Stimulated activated CD8-positive, alpha-beta memory T cell treated with anti-CD3 and anti-CD28 coated beads, Interleukin-7, amount 100 ng/mL, for 1 hour (primary cell): ENCODE data around the gene FGFR2.

Experiments used
- DNase-seq, 2 donors: peaks; one replicate each; pipeline ENCODE4 v3.0.0-alpha.2; 2020; ENCODE audit warnings: low read depth in 2 of 2

The FGFR2 gene

DNA sequence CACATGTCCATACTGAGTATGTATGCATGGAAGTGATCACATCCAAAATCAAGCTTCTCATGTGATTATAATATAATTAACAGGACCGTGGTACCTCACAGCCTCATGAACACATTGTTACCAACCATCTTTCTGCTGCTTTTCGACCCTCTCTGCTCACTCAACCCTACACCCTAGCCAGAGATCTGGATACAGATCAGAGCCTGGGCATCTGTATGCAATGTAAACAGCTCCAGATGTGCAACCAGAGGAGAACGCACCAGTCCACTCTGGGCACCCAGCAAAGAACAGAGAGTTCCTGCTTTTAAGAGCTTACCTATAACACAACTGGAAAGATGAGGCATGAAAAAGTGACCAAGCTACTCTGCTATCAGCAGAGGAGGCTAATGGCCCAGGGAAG is 145.1 kb downstream of the FGFR2 start:
- DNase-seq = no peak

DNA sequence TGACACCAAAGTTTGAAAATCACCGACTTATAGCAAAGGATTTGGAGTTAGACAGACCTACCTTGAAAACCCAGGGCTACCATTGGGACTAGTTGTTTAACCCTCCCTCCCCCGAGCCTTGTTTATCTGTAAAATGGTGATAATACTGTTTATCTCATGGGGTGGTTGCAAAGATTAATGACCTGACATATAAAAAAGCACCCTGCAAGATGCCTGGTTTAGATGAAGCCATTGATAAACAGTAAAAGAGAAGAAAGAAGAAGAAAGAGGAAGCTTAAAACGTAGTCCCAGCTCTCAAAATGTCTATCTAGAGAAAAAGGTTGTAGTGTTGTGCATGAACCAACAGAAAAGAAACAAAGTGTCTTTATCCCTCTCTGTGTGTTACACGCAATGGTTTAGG is 145.7 kb downstream of the FGFR2 start:
- no peak for DNase-seq

DNA sequence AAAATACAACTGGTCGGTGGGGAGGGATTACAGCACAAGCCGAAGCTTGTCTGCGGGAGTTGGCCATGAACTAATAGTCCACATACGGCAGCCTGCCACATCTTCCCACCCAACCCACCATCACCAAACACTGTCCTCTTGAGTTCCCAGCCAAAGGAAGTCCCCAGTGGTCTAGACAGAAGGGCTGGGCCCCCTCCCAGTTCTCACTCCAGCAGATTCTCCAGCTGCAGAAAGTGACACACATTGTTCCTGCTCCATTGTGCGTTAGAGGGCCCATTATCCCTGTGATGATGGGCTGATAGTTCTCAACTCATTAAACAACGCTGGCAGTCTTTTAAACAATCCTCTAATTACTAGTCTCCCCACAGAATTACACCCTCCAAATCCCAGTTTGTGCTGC is 148.0 kb downstream of the FGFR2 start:
- DNase-seq = no peak

DNA sequence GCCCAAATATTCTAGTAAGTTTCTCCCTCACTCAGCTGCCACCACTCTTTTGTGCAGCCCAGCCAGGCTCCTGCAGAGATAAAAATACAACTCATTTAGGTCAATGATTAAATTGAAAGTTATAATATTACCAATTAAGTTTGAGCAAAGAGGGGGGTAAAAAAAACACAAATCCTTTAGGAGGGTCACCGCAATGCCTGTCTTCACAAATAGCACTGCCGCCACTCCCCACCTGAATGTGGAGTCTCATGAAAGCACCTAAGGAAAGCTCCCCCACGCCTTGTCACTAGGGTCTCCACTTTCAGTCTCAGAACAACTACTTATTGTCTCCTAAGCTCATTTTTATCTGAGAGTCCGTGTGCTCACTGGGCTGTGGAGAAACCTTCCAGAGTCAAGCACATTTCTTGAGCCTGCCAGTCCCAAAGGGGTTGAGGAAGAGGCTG is 148.7 kb downstream of the FGFR2 start:
- no peak for DNase-seq

DNA sequence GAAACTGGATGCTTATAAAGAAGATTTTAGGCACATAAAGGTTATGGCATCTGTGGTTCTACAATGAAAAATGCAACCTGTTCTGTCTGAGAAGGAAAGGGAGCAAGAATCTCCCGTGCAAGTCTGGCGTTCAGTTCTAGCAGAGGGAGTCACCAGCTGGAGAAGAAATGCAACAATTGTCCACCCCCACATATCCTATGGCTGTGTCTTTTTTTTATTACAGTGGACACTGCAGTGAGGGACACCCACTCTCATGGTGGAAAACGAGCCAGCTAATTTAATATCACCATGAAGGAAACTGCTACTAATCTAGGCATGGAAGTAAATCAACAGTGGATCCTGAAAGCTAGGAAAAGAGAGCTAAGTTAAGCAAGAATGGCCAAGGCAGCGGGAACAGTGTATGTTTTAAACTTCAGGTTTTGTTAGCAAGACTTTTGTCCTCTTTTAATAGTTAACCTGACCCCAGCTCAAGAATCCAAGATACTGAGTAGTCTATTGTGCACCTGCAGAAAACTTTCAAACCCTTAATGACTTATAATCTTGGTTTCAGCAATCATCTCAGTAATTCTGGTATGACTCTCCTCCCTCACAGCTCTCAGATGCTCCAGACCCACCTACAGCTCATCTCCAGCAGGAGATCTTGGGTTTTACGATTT is 149.3 kb downstream of the FGFR2 start:
- no peak for DNase-seq

DNA sequence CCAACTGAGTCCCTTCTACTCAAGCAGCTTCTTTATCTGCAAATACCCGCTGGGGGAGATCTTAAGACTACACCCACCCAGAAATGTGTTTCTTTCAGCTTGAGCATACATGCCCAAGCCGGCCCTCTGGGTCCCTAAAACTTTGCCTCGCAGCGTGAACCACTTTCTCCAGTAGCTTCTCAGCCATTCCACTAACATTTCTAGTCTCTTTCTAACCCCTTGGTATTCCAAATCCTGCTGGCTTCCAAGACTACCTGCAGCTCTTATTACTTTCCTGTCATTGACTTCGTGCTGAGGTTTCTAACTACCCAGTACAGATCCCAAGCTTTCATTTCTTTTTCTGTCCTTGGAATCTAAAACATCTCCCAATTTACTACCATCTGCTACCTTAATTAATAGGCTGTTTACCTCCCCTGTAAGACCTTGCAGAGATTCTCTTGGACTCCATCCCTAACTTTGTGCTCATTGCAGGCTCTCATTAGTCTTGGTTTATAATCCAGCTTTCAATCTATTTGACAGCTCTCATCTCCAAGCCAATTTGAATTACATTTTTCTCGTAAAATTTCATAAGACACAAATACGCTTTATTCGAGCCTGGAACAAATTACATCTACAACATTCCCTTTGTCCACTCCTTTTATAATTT is 153.6 kb downstream of the FGFR2 start:
- DNase-seq = no peak

DNA sequence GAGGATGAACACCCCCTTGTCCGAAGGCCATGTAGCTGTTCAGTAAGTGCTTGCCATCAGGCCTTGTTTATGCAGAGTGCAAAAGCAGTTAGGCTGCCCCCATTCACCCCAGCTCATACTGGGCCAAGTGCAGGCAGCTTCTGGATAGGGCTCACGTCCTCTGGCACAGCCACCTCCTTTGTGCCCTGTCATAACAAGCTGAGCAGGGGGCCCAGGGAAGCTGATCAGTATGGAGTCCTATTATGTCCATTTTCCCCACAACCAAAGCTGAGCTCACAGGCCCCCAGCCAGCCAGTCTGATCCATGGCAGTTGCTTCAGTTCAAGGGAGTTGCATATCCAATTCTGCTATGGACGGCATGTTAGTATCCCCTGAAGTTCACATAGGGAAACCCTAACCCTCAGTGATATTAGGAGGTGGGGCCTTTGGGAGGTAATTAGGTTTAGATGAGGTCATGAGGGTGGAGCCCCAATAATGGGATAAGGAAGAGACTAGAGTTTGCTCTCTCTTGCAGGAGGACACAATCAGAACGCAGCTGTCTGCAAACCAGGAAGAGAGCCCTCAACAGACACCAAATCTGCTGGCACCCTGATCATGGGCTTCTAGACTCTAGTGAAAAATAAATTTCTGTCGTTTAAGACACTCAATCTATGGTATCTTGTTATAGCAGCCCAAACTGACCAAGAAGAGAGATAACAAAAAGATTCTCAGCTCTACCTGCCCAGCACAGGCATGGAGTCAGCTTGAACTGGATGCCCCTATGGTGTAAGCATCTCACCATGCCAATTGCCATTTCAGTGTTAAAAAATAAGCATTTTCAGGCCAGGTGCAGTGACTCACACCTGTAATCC is 155.9 kb downstream of the FGFR2 start:
- DNase-seq = no peak

DNA sequence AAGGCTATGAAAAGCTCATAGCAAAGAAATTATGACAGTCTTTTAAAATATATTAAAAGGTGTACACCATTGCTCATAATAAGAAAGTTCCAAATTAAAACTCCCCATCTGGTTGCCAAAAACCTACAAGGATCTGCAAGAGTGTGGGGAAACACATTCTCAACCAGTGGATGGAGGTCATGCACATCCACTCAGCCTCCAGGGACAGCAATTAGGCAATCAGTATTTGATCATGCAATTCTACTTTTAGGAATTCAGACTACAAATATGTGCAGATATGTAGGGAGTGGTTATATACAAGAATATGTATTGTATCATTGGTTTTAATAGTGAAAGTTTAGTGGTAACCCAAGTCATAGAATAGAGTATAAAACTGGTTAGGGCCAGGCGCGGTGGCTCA is 157.8 kb downstream of the FGFR2 start:
- no peak for DNase-seq

DNA sequence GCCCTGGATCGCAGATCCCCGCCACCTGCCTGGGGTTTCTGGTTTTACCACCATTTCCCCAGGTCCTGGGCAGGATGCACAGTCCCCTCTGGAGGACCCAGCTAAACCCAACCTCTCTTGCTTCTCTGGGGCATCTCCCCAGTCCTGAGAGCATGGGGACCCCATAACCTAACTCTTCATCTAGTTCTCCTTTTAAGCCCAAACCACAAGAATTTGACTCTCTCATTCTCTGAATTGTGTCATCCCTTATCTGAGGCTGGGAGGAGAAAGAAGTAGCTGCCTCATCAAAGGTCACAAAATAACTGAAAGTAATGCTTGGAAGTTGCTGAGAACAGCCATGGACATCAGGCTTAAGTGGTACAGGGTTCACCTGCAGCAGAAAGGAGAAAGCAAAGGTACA is 159.9 kb downstream of the FGFR2 start:
- DNase-seq = no peak

GRCh38 chr10:121437596-121437995 is 160.6 kb downstream of the FGFR2 start:
- DNase-seq = no peak

- DNase-seq = no peak
These were observed 161.5 kb downstream of the FGFR2 start for GRCh38 chr10:121436630-121437341.

DNA sequence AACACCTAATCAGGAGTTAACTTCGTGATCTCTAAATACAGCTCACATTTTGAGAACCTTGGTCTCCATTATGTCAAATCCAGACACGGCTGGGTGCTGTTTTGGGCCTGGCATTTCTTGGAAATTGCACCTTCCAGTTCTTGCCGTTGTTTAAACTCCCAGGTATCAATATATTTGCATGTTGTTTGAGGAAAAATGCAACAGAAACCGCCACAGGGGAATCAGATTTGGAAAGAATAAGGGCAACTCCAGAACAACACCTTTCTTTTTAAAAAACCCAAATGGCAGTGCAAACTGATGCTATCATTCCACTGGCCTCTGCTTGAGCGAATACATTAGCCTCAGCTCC is 162.0 kb downstream of the FGFR2 start:
- no peak for DNase-seq

- no peak for DNase-seq
These were observed 163.0 kb downstream of the FGFR2 start for GRCh38 chr10:121435099-121435875.

- no peak for DNase-seq
These were observed 164.3 kb downstream of the FGFR2 start for GRCh38 chr10:121433965-121434364.

DNA sequence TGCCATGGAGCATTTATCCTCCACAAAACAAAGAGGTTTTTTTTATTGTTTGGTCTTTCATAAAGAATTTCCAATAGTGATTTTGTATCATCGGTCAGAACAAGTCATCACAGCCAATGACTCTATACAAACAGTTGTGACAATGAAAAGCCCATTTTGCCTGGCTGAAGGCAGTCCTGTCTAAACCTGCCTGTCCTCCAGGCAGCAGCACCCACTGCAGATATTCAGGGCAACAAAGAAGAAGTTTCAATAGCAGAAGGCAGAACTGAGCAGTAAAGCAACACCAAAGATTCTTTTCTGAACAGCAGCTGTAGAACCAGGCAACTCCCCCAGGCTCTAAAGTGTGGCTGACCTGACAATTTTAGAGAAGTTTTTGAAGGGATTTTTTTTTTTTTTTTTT is 169.4 kb downstream of the FGFR2 start:
- no peak for DNase-seq
